ENCODE data around the gene SPTBN5. TPM values are rescaled to one million over a fixed set of nuclear protein-coding genes. Genes with fewer than 3 reads are reported as not detected.

The SPTBN5 gene
- total and polyA plus RNA-seq, 10 of the 15 experiments (the other 5 are each of a cell fraction or from before 2014, with no cell fraction given): under 0.01 to 0.18 (median 0.04) TPM; not detected in 4

- no peak for DNase-seq (ENCODE audit: low read depth, low spot score)
- H3K4me1 ChIP-seq (ENCODE audit: control insufficient read depth, insufficient read depth, low read length): peaks cover 14% of the 10 kb centered on the region
- H3K79me2 ChIP-seq (ENCODE audit: control insufficient read depth, insufficient read depth, low read length): no peaks in the 10 kb centered on the region
- CTCF ChIA-PET: interaction anchor here (2.6 kb wide), 1 partner anchor 15 kb away, joined by 7 read pairs; no protein-coding TSS in a partner anchor
- TF ChIP-seq, protein P1, sequence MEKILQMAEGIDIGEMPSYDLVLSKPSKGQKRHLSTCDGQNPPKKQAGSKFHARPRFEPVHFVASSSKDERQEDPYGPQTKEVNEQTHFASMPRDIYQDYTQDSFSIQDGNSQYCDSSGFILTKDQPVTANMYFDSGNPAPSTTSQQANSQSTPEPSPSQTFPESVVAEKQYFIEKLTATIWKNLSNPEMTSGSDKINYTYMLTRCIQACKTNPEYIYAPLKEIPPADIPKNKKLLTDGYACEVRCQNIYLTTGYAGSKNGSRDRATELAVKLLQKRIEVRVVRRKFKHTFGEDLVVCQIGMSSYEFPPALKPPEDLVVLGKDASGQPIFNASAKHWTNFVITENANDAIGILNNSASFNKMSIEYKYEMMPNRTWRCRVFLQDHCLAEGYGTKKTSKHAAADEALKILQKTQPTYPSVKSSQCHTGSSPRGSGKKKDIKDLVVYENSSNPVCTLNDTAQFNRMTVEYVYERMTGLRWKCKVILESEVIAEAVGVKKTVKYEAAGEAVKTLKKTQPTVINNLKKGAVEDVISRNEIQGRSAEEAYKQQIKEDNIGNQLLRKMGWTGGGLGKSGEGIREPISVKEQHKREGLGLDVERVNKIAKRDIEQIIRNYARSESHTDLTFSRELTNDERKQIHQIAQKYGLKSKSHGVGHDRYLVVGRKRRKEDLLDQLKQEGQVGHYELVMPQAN (conservative IDR thresholded peaks at IDR 0.05): no peak
- TF ChIP-seq USF1 (IDR thresholded peaks at IDR 0.05; ENCODE audit: borderline replicate concordance, extremely low read length, insufficient read depth, low read depth, low read length) (no peak), NFYB (IDR thresholded peaks at IDR 0.05; ENCODE audit: insufficient read depth, low read depth, low read length) (no peak), TCF7 (IDR thresholded peaks at IDR 0.05; ENCODE audit: borderline replicate concordance) (no peak), ZNF592 (IDR thresholded peaks at IDR 0.05) (no peak), STAT3 (IDR thresholded peaks at IDR 0.05; ENCODE audit: low read depth, low read length) (no peak), NR2F1 (conservative IDR thresholded peaks at IDR 0.05) (no peak)
- TF ChIP-seq, protein P2, sequence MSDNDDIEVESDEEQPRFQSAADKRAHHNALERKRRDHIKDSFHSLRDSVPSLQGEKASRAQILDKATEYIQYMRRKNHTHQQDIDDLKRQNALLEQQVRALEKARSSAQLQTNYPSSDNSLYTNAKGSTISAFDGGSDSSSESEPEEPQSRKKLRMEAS (IDR thresholded peaks at IDR 0.05; ENCODE audit: low read depth, low read length): no peak
- intact Hi-C loops (cut with micrococcal nuclease; ENCODE audit: unreplicated experiment) (no loop called here), in situ Hi-C loops (cut with MboI) (no loop called here)
- SMC1A ChIA-PET (ENCODE audit: uncharacterized antibody, unreplicated experiment): interaction anchor here (0.6 kb wide), 1 partner anchor 110 kb away, joined by 3 read pairs; no protein-coding TSS in a partner anchor
- no peak overlapping the region for H3K9ac ChIP-seq (ENCODE audit: control insufficient read depth, insufficient read depth, low read length)
- H3K9me3 ChIP-seq (replicated peaks; ENCODE audit: control insufficient read depth, insufficient read depth, low read length): no peaks in the 10 kb centered on the region
- H4K20me1 ChIP-seq (ENCODE audit: control insufficient read depth, insufficient read depth): no peaks in the 10 kb centered on the region
- H2AFZ ChIP-seq (ENCODE audit: control insufficient read depth, low read depth, low read length): no peak overlapping the region
- no peaks in the 10 kb centered on the region for H3K36me3 ChIP-seq (ENCODE audit: control insufficient read depth in 2 of 2, insufficient read depth in 2 of 2, low read length in 1 of 2)
- H3K4me2 ChIP-seq (ENCODE audit: control insufficient read depth, insufficient read depth): no peak overlapping the region
- RAD21 ChIA-PET (ENCODE audit: unreplicated experiment): no interaction called here
- H3K27ac ChIP-seq (ENCODE audit: control insufficient read depth, insufficient read depth): no peak overlapping the region
- 68% methylated on average over 6 of the region's 6 CpGs for WGBS (ENCODE audit: insufficient coverage, insufficient replicate concordance, low lambda C conversion rate, missing lambda C conversion rate)
- no peaks in the 10 kb centered on the region for H3K27me3 ChIP-seq (replicated peaks in 1 of 2; ENCODE audit: control insufficient read depth in 2 of 2, insufficient read depth in 2 of 2, low read length in 1 of 2)
- FAIRE-seq: no peak
- no peak overlapping the region for H3K4me3 ChIP-seq
- ATAC-seq: no peak
- POLR2A ChIA-PET: no interaction called here
- BruUV-seq (replicated peaks): no TSS peak
Measured at GRCh38 chr15:41890050-41890690, 3.7 kb downstream of the SPTBN5 start.

All from GM12878 (cell line).